Sigmoid colon (tissue), 7 donors: Measurements from ENCODE around the gene OSBP. TPM values are rescaled to one million over a fixed set of nuclear protein-coding genes. Genes with fewer than 3 reads are reported as not detected.
A peak's percentile ranks its signal among the peaks of the same experiment; 100 is the strongest.

ENCODE experiments used
- DNase-seq: peaks from one replicate; pipeline ENCODE4 v3.0.0-alpha.2; 2019
- H3K27ac ChIP-seq, 4 donors: fragments of 200-600 bp; sonication (generic); one replicate each; pipeline ENCODE4 v1.5.1; 2016 to 2019; ENCODE audit warnings: mild to moderate bottlenecking in 1 of 4
- H3K27me3 ChIP-seq, 3 donors: fragments of 200-600 bp; sonication (generic); one replicate each; pipeline ENCODE4 v1.5.1; 2019; ENCODE audit warnings: mild to moderate bottlenecking in 1 of 3
- H3K36me3 ChIP-seq, 4 donors: fragments of 200-600 bp; sonication (generic); one replicate each; pipeline ENCODE4 v1.5.1; 2016 to 2019
- H3K4me1 ChIP-seq, 4 donors: fragments of 200-600 bp; sonication (generic); one replicate each; pipeline ENCODE4 v1.5.1; 2017 to 2019
- H3K4me3 ChIP-seq, 4 donors: fragments of 200-600 bp; sonication (generic); one replicate each; pipeline ENCODE4 v1.5.1; 2017 to 2019; ENCODE audit warnings: mild to moderate bottlenecking in 2 of 4, moderate library complexity in 1 of 4
- H3K9me3 ChIP-seq, 4 donors: fragments of 200-600 bp in 3 of 4; sonication (generic) in 3 of 4; one replicate each; pipeline versions ENCODE4 v1.5.1 to v1.6.1; 2013 to 2019
- EP300 ChIP-seq, 4 donors: sonication (generic); formaldehyde crosslinking; IDR thresholded peaks; one replicate each; pipeline ENCODE4 v1.6.1; 2017; ENCODE audit warnings: antibody characterized with exemption in 4 of 4
- POLR2A ChIP-seq, 2 donors: fragments of 450-650 bp; IDR thresholded peaks; one replicate each; pipeline ENCODE4 v1.6.1; 2016; ENCODE audit warnings: antibody characterized with exemption in 2 of 2, mild to moderate bottlenecking in 2 of 2, moderate library complexity in 2 of 2
- POLR2AphosphoS5 ChIP-seq, 4 donors: sonication (generic); formaldehyde crosslinking; IDR thresholded peaks; one replicate each; pipeline ENCODE4 v1.6.1; 2017; ENCODE audit warnings: antibody characterized with exemption in 4 of 4
- WGBS, 2 donors: extraction: QIAGEN DNeasy Blood & Tissue Kit; methylation state at CpG; one replicate each; pipeline ENCODE4 v1.1.7; 2013; 5-methylcytosine and 5-hydroxymethylcytosine counted together
- intact Hi-C: fragments of 100-400 bp; cut with DNase I; formaldehyde crosslinking; loops from one replicate; pipeline ENCODE4 v1.15.1; 2023
- polyA plus RNA-seq, 3 donors: library from polyadenylated mRNA; stranded (reverse); fragments of 200-250 nt; gene quantifications; one replicate each; pipeline ENCODE4 v1.2.3, GENCODE V29; 2013
- total RNA-seq, 4 donors: library from RNA; depleted of rRNA; stranded (reverse); fragments of >200 nt; gene quantifications; one replicate each; pipeline ENCODE4 v1.1.0, GENCODE V29; 2016
- TF ChIP-seq, protein P1 (sequence below), 4 experiments: fragments of 450-650 bp in 3 of 4; fragments of 200-600 bp in 1 of 4; IDR thresholded peaks; one replicate each; pipeline ENCODE4 v1.5.1; 2016 to 2019; ENCODE audit warnings: antibody characterized with exemption in 4 of 4, mild to moderate bottlenecking in 3 of 4, moderate library complexity in 2 of 4
- donor health status: healthy with polysubstance abuse.
- donor health status: Bipolar disorder and iron deficiency.
- donor health status: healthy.

OSBP gene
- total and polyA plus RNA-seq, 7 donors: 16.2 to 41.5 (median 27.5) TPM

DNA sequence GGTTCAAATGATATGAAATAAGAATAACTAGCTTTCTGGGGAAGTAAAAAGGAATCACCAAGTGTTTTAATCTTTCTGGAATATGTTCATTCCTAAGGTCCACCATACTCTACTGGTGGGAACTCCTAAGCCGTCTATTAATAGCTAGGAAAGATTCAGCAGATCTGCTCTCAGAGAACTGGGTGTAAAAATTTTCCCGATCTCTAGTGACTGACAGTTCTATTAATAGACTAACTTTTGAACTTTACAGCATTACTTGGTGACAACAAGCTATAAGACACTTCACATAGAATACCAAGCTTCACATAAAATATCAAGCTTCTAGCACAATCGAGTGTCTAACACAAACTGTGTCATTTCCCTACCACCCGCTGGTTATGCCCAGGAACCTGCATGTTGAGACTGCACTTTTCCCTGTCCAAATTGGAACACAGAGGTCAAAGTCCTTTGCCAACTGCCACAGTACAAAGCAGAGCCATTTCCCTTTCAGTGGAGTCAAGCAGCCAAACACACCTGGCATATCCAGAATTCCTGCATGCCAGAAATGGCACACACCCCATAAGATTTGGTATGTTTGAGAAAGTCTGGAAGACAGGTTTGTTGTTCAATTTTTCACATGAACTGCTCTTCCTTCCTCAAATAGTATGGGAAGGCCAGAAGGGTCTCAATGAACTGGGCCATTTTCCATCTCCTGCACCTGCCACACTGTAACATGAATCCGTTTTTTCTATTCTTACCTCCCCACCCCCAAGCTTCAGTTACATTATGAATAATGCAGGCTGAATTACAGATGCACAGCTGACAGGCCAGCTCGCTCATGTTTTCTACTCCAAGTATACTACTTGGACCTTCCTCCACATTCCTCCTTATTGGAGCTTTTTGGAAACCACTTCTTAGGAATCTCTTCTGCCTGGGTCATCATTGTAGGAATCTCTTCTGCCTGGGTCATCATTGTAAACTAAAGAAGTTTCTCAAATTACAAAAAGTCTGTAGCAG is 3.7 kb downstream of the OSBP start:
- H3K27ac ChIP-seq: peak overlapping the region in 3 of 4 donors; percentile 5 to 46 (median 41)
- no peak for DNase-seq
- 11 to 58% methylated on average over 6 of the region's 6 CpGs for WGBS, 2 donors
- H3K27me3 ChIP-seq: no peaks in the 10 kb centered on the region
- no peaks in the 10 kb centered on the region for H3K9me3 ChIP-seq
- H3K36me3 ChIP-seq: peaks cover 23 to 37% (median 29%) of the 10 kb centered on the region in 4 donors
- TF ChIP-seq POLR2A (IDR thresholded peaks at IDR 0.05) (no peak), POLR2AphosphoS5 (IDR thresholded peaks at IDR 0.05) (no peak), EP300 (IDR thresholded peaks at IDR 0.05) (no peak)
- TF ChIP-seq, protein P1, sequence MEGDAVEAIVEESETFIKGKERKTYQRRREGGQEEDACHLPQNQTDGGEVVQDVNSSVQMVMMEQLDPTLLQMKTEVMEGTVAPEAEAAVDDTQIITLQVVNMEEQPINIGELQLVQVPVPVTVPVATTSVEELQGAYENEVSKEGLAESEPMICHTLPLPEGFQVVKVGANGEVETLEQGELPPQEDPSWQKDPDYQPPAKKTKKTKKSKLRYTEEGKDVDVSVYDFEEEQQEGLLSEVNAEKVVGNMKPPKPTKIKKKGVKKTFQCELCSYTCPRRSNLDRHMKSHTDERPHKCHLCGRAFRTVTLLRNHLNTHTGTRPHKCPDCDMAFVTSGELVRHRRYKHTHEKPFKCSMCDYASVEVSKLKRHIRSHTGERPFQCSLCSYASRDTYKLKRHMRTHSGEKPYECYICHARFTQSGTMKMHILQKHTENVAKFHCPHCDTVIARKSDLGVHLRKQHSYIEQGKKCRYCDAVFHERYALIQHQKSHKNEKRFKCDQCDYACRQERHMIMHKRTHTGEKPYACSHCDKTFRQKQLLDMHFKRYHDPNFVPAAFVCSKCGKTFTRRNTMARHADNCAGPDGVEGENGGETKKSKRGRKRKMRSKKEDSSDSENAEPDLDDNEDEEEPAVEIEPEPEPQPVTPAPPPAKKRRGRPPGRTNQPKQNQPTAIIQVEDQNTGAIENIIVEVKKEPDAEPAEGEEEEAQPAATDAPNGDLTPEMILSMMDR (IDR thresholded peaks at IDR 0.05): no peak
- peaks cover 0 to 43% (median 33%) of the 10 kb centered on the region in 4 donors for H3K4me1 ChIP-seq
- intact Hi-C loops: loop anchor here (5.0 to 10.0 kb wide), 3 partner anchors 35 to 1945 kb away; partner anchors contain the start of genes STX3 and ZDHHC5
- no peak overlapping the region for H3K4me3 ChIP-seq

DNA sequence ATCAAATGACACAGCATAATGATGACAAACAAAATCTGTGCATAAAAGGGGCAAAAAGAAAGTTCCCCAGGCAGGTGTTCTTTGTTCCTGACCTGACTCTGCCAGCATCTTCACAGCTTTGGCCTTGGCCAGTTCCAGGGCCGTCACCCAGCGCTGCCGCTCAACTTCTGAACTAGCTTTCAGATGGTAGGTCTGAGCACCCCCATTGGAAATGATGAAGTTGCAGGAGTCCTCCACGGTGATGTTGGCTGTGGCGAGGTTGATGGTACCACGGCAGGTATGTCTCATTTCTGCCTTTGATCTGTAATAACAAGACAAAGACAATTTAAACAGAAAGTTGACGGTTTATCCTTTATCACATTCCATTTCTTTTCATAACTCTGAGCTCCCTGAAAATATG is 5.3 kb downstream of the OSBP start:
- peaks cover 0 to 38% (median 33%) of the 10 kb centered on the region in 4 donors for H3K4me1 ChIP-seq
- H3K9me3 ChIP-seq: no peaks in the 10 kb centered on the region
- H3K36me3 ChIP-seq: peaks cover 27 to 53% (median 42%) of the 10 kb centered on the region in 4 donors
- WGBS, 2 donors: 92 to 94% methylated on average over 7 of the region's 7 CpGs
- H3K27ac ChIP-seq: no peak overlapping the region
- no peaks in the 10 kb centered on the region for H3K27me3 ChIP-seq
- no peak for DNase-seq
- H3K4me3 ChIP-seq: no peak overlapping the region
- TF ChIP-seq POLR2A (IDR thresholded peaks at IDR 0.05) (no peak), EP300 (IDR thresholded peaks at IDR 0.05) (no peak), POLR2AphosphoS5 (IDR thresholded peaks at IDR 0.05) (no peak)
- TF ChIP-seq, protein P1 (IDR thresholded peaks at IDR 0.05): no peak
- intact Hi-C loops: loop anchor here (5.0 to 10.0 kb wide), 3 partner anchors 33 to 1943 kb away; partner anchors contain the start of genes STX3 and ZDHHC5

DNA sequence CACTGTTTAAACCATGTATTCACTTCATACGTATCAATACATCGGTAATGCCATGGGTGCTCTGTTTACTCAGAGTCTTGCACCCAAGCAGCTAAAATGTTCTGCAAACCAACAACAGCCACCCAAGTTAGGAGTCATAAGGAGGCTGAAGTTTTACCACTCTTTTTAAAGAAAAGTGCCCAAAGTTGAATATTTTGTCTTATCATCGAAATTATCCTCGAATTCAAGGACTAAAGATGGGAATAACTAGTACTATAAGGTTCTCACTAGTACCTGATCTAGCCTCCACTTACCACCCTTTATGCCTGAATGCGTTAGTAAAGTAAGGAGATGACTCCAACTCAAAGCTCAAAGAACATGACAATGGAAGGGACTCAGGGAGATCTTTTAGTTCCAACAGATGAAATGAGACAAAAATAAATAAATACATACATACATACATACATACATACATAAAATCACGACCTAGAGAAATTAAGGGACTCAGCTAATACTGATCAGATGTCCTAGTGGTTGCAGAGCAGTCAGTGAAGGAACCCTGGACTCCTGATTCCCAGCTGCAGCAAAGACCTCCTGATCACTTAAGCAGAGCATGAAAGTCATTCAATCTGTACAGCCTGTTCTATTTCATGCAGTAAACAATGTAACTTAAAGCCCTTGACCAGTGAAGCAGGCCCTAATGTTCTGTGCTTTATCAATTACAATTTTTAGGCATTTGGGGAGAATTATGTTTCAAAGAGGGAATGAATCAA is 7.7 kb downstream of the OSBP start:
- Histone ChIP-seq H3K4me3 (no peak overlapping the region), H3K27ac (no peak overlapping the region), H3K9me3 (no peaks in the 10 kb centered on the region), H3K4me1 (peaks cover 0 to 29% (median 13%) of the 10 kb centered on the region in 4 donors), H3K27me3 (no peaks in the 10 kb centered on the region), H3K36me3 (peaks cover 27 to 77% (median 49%) of the 10 kb centered on the region in 4 donors)
- intact Hi-C loops: no loop called here
- TF ChIP-seq EP300 (IDR thresholded peaks at IDR 0.05): no peak
- TF ChIP-seq, protein P1 (IDR thresholded peaks at IDR 0.05): no peak
- TF ChIP-seq POLR2A (IDR thresholded peaks at IDR 0.05): no peak
- no peak for TF ChIP-seq POLR2AphosphoS5 (IDR thresholded peaks at IDR 0.05)
- DNase-seq: no peak
- WGBS, 2 donors: 94 to 96% methylated on average over 6 of the region's 6 CpGs

DNA sequence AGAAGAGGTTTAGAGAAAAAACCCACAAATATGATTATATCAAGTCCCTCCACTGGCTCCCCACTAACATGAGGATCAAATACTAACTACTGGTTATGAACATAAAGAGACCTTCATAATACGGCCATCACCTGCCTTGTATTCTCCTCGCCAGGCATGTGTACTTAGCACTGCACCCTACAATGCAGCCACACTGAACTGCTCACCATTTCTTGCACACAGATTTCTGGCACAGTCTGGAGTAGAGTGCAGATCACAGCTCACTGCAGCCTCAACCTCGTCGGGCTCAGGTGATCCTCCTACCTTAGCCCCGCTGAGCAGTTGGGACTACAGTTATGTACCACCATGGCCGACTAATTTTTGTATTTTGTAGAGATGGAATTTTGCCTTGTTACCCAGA is 13.1 kb downstream of the OSBP start:
- Histone ChIP-seq H3K4me3 (no peak overlapping the region), H3K36me3 (peaks cover 32 to 100% (median 60%) of the 10 kb centered on the region in 4 donors), H3K27me3 (no peaks in the 10 kb centered on the region), H3K27ac (no peak overlapping the region), H3K4me1 (peaks cover 0 to 10% (median 0%) of the 10 kb centered on the region in 4 donors), H3K9me3 (no peaks in the 10 kb centered on the region)
- TF ChIP-seq POLR2A (IDR thresholded peaks at IDR 0.05) (no peak), POLR2AphosphoS5 (IDR thresholded peaks at IDR 0.05) (no peak), EP300 (IDR thresholded peaks at IDR 0.05) (no peak)
- TF ChIP-seq, protein P1 (IDR thresholded peaks at IDR 0.05): no peak
- DNase-seq: no peak
- intact Hi-C loops: no loop called here
- WGBS, 2 donors: 94 to 95% methylated on average over 6 of the region's 6 CpGs
